Endometrial microvascular endothelial cells (primary cell): ENCODE results near the gene KAZN. TPM values are rescaled to one million over a fixed set of nuclear protein-coding genes. Genes with fewer than 3 reads are reported as not detected.

ENCODE experiments used
- in situ Hi-C: cut with HindIII; loops from 2 replicates; pipeline ENCODE4 v1.10.0; 2017; ENCODE audit warnings: low sequenced_read_pairs, low pct_unique_long_range_greater_than_20kb; ENCODE audit errors: inconsistent ontology term
- total RNA-seq: library from RNA; depleted of rRNA; stranded (reverse); fragments of >200 nt; gene quantifications from one replicate; pipeline ENCODE4 v1.2.3, GENCODE V29; 2015; ENCODE audit errors: inconsistent ontology term

KAZN gene
- total RNA-seq, 1 donor from 2014 or later: 0.93 TPM

- in situ Hi-C loops: no loop called here
Observed at GRCh38 chr1:14630986-14631385, 32.5 kb downstream of the KAZN start.

- in situ Hi-C loops: no loop called here
Observed at GRCh38 chr1:14631421-14631820, 32.9 kb downstream of the KAZN start.

- in situ Hi-C loops: no loop called here
Observed at GRCh38 chr1:14634486-14634885, 36.0 kb downstream of the KAZN start.

GRCh38 chr1:14635421-14635820, 36.9 kb downstream of the KAZN start:
- in situ Hi-C loops: no loop called here

- in situ Hi-C loops: no loop called here
Observed at GRCh38 chr1:14636897-14637632, 38.6 kb downstream of the KAZN start.

- in situ Hi-C loops: no loop called here
Observed at GRCh38 chr1:14639291-14640050, 41.0 kb downstream of the KAZN start.

- in situ Hi-C loops: no loop called here
Observed at GRCh38 chr1:14642712-14643111, 44.2 kb downstream of the KAZN start.

- in situ Hi-C loops: no loop called here
Observed at GRCh38 chr1:14646973-14647372, 48.5 kb downstream of the KAZN start.

- in situ Hi-C loops: no loop called here
Observed at GRCh38 chr1:14647777-14648176, 49.3 kb downstream of the KAZN start.

GRCh38 chr1:14648391-14648790, 49.9 kb downstream of the KAZN start:
- in situ Hi-C loops: no loop called here

GRCh38 chr1:14648896-14649855, 50.7 kb downstream of the KAZN start:
- in situ Hi-C loops: no loop called here

- in situ Hi-C loops: no loop called here
Observed at GRCh38 chr1:14649976-14650375, 51.5 kb downstream of the KAZN start.

GRCh38 chr1:14650951-14651350, 52.5 kb downstream of the KAZN start:
- in situ Hi-C loops: no loop called here

GRCh38 chr1:14652840-14653239, 54.4 kb downstream of the KAZN start:
- in situ Hi-C loops: no loop called here

- in situ Hi-C loops: no loop called here
Observed at GRCh38 chr1:14653461-14653960, 55.0 kb downstream of the KAZN start.

GRCh38 chr1:14654554-14654953, 56.1 kb downstream of the KAZN start:
- in situ Hi-C loops: no loop called here

- in situ Hi-C loops: no loop called here
Observed at GRCh38 chr1:14655385-14655784, 56.9 kb downstream of the KAZN start.

GRCh38 chr1:14656384-14656937, 58.0 kb downstream of the KAZN start:
- in situ Hi-C loops: no loop called here

- in situ Hi-C loops: no loop called here
Observed at GRCh38 chr1:14658642-14659041, 60.2 kb downstream of the KAZN start.
